ENCODE data around the gene SF1. TPM values are rescaled to one million over a fixed set of nuclear protein-coding genes. Genes with fewer than 3 reads are reported as not detected.

The SF1 gene
- total RNA-seq, 1 experiment from 2014 or later: 151 TPM

DNA sequence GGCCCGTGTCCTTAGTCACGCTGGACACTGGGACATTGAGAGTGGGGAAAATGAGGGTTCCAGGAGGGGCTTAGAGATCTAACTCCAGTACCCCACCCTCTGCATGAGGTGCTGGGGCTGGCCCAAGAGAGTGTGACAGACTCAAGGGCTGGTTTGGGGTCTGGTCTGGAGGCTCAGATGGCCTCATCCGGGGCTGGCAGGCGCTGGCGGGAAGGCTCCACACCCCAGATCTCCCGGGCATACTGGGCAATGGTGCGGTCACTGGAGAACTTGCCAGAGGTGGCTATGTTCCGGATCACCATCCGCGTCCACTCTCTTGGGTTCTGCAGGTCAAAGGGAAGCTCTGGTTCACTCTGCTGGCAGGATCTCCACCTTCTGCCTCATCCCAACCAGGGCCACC lies 31.9 kb downstream of the SF1 start:
- no peak for DNase-seq (ENCODE audit: low read depth)

GRCh38 chr11:64745521-64746328 lies 32.6 kb downstream of the SF1 start:
- DNase-seq (ENCODE audit: low read depth): peak; percentile 62

- no peak for DNase-seq (ENCODE audit: low read depth)
These were observed 33.2 kb downstream of the SF1 start for GRCh38 chr11:64745189-64745520.

GRCh38 chr11:64744544-64745188 lies 33.7 kb downstream of the SF1 start:
- no peak for DNase-seq (ENCODE audit: low read depth)

DNA sequence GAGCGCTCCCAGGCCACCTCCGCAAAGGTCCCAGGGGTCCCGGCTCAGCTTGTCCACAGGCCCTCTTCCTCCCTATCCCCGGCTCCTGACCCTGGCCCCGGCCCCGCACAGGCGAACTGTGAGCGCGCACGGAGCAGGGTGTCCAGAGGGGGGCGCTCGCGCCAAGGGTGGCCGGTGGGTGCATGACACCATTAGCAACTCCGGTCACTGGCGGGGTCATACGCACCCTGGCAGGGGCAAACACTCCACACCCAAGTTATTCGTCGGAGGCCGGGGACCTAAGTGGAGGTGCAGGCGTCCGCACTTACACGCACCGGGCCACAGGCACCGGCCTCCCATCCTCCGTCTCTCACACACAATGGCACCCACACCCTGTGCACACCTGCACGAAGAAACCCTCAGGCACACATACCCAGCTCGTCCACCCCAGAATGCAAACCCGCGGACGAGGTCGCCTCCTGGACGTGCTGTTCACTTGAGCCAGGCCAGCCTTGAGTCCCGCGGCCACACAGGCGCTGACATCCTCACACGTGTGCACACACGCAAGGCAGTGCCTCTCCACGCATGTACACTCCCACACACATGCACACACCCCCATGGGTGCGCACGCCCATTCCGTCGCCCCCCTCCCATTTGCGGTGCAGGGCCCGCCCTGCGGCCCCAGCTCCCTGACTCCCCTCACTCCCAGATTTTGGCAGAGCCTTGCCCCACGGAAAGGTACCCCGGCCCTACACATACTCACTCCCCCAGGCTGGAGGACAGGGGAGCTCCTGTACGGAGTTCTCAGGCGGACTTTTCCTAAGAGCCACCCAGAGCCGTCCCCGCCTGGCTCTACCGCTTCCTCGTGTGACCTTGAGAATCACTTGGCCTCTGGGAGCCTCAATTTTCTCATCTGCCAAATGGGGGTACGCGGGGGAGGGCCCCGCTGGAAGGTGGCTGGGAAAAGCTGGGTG lies 34.5 kb downstream of the SF1 start, which contains the start of gene RASGRP2:
RASGRP2 (minus strand) TSS at position 552 of the 953 bp plus-strand sequence. CDS start 1,276 bp downstream, outside the sequence.
- peak; percentile 48 for DNase-seq (ENCODE audit: low read depth)

DNA sequence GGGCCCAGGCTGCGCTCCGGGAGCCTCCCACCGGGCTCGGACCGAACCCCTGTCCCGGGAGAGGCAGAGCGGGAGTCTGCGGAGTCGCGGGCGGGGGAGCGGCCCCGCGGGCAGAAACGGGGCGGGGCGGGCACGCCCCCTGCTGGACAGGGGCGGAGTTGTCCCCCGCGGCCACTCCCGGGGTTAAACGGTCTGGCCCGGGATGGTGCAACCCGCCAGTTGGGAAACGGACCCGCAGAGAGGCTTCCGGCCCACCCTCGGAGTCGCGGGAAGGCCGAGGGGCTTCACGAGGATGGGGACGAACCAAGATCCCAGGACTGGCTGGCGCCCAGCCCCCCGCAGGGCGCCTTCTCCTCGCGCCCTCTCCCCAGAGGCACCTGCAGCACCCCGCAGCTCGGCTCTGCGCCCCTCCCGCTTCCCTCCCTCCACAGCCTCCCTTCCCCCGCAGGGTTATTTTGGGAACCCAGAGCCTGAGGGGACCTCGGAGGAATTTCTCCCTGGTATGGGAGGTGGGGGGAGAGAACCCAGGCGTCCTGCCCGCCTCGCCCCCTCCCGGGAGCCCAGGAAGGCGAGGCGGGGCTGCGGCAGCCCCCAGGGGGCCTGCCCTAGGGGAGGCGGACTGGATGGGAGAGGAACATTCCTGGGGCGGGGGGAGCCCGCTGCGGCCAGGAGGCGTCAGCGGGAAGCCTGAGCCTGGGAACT lies 35.3 kb downstream of the SF1 start:
- peak; percentile 58 for DNase-seq (ENCODE audit: low read depth)

GRCh38 chr11:64742087-64742888 lies 36.1 kb downstream of the SF1 start:
- DNase-seq (ENCODE audit: low read depth): peak; percentile 36

DNA sequence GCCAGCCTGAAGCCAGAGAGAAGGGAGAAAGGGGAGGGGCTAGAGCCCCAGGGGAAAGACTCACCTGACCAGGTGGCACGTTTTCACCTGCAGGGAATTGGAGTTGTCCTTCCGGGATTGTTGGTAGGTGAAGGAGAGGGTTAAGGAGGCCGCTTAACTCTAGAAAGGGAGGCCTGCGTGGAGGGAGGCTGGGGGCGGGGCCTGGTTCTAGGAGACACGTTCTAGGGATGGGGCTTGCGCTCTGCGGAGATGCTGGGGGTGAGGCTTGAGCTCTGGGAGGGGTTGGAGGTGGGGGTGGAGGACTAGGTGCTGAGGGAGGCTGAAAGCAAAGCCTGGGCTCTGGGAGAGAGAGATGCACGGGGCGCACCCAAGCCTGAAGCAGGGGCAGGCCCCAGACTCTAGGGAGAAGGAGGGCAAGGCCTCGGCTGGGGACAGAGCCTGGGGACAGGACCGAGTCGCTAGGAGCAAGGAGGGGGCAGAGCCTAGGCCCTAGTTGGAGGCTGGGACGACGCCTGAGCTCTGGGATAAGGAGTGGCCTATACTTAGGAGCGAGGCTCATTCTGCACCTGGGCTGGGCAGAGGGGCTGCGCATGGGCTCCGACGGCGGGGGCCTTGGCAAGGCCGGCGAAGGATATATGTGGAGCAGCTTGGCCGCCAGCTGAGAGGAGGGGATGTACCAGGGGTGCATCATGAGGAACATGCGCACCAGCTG lies 36.8 kb downstream of the SF1 start:
- no peak for DNase-seq (ENCODE audit: low read depth)

DNA sequence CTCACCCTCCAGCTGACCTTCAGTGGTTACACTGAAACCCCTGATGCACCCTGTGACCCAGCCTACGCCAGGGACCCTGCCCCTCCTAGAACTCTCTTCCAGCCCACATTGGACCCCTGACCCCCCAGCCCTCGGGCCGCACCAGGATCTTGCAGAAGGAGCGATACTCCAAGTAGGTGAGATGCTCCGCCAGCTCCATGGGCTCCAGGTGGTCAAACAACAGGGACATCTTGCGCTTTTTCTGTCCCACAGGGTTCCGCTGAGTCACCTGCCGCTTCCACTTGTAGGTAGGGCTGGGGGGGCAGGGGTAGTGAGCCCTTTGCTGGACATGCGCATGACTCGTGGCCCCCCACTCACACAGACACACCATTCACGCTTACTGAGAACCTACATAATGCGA lies 38.5 kb downstream of the SF1 start:
- no peak for DNase-seq (ENCODE audit: low read depth)

DNA sequence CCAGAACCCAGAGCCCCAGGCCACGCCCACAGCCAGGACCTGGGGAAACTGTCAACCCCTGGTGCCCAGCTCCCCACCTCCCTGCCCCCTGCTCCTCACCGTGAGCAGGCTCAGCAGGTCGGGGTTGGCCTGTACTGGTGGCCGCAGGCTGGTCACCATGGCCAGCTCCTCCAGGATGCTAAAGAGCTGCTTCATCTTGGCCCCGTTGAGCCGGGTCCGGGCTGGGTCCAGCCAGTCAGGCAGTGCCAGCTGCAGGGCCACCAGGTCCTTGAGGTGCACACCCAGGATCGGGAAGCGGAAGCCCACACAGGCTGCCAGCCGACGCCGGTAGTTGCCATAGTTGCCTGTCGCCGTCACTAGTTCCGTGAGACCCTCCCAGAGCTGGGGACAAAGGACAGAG lies 41.7 kb downstream of the SF1 start:
- DNase-seq (ENCODE audit: low read depth): no peak

GRCh38 chr11:64735725-64736259 lies 42.5 kb downstream of the SF1 start:
- no peak for DNase-seq (ENCODE audit: low read depth)

- DNase-seq (ENCODE audit: low read depth): no peak
These were observed 43.3 kb downstream of the SF1 start for GRCh38 chr11:64734811-64735724.

DNA sequence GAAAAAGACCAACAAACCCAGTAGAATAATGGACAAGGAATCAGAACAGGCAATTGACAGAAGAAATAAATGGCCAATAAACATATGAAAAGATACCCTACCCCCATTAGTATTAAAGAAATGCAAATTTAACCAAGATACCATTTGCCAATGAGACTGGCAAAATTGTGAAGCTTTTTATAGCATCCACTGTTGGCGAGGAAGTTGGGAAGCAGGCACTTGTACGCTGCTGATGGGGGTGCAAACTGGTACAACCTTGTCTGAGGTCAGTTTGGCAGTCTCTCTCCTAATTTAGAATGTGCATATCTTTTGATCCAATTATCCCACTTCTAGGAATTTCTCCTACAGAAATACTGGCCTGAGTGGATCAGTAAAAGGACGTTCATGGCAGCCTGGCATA lies 46.7 kb downstream of the SF1 start:
- no peak for DNase-seq (ENCODE audit: low read depth)

- peak; percentile 47 for DNase-seq (ENCODE audit: low read depth)
These were observed 48.4 kb downstream of the SF1 start for GRCh38 chr11:64729851-64730382.

GRCh38 chr11:64728757-64729365 lies 49.5 kb downstream of the SF1 start:
- DNase-seq (ENCODE audit: low read depth): no peak

DNA sequence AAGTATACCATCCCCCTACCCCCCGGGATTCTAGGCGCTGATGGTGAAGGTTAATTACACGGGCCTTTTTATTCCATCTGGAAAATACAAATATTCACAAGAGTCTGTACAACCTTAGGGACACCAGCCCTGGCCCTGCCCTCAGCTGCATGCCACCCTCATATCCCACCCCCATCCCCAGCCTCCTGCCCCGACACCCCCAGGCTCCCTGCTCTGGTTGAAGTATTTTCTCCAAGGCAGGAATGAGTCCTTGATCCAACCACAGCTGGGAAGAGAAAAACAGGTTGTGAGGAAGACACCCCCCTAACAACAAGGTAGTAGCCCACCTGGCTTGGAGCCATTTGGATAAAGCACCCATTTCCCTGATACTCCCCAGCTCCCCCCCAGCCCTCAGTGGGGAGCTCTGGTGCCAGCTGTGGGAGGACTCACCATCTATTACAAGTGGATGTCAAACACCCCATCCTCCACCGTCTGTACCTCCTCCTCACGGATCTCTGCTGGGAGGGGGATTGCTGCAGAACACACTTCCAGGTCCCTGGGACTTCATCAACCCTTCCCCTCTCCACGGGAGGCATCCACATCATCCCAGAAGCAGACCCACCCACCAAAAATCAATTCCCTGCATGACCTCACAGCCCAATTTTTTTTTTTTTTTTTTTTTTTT lies 51.3 kb downstream of the SF1 start:
- DNase-seq (ENCODE audit: low read depth): no peak

- DNase-seq (ENCODE audit: low read depth): no peak
These were observed 52.1 kb downstream of the SF1 start for GRCh38 chr11:64726211-64726641.

Measured in Daoy (cell line).